Measurements from ENCODE around the gene NRXN3.

The NRXN3 gene

DNA sequence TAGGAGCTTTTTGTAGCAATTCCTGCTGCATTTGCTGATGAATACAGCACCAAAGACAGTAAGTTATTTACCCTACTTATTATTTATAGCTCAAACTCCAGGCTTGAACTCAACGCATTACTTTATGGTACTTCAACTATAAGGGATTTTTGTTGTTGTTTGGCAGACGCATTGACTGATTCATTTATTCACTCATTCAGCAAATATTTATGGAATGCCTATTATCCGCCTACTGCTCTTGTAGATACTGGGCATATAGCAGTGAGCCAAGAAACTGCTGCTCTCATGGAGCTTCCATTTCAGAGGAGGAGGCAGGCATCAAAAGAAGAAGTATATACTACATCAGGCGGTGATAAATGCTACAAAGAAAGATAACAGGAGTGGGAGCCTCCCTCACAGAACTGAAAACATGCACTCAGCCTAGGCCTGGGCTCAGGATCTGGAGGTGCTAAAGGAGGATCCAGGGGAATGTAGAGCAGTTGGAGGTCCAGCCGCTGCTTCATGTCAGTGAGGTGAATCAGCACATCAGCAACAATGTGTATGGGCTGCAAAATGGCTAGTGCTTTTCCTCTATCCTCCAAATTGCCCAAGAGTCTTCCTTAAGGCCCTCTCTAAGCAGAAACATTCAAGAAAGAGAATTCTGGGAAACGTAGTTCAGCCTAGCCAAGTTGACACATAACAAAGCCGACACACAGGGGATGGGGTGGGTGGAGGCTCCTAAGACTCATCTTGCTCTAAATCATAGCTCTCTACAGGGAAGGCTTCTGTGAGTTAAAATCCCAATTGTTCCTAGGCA, 157.5 kb downstream of the NRXN3 start:
- DNase-seq: peak; percentile 66

DNA sequence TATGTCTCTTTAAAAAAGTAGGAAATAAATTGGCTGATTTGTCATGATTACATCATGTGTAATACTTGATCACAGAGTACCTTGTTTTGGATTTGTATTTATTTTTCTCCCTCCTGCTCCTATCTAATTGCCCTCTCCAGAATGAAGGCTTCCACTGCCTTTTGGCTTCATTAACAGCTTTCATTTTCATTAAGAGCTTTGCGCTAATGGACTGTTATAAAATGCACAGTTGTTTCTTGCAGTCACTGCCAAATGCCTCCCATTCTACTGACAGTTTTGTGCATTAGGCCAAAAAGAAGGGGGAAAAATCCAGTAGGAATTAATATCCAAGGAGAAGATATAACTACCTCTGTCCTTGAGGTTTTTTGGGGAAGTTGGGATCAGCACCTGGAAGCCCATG, 159.2 kb downstream of the NRXN3 start:
- DNase-seq: peak; percentile 71

DNA sequence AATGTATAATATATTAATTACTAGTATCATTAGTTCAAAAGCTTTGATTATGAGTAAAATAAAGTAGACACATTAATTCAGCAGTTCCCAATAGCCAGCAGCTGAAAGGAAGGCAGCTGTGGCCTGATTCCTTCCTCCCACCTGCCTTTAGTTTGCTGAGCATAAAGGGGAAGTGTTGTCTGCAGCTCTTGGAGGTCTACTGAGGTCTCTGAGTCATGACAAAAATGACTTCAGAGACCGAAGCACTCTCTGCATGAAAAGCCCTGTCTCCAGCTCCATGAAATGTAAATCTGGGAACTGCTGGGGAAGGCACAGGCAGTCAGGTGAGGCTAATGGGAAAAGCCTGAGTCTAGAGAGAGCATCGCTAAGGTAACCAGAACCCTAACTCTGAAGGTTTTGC, 165.4 kb downstream of the NRXN3 start:
- DNase-seq: peak; percentile 81

DNA sequence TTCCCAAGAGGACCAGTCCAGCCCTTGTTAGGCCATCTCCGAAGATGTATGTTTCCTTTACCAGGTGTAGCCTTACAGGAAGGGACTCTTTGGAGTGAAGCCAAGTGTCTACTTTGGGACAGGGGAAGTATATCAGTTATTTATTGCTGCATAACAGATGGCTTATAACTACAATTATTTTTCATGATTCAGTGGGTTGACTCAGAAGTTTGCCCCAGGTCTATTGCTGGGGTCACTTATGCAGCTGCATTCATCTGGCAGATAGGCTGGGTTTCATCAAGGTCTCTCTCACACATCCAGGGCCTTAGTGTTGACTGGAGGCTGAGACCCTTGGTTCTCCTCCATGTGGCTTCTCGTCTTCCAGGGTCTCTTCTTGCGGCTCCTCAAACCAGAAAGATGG, 170.1 kb downstream of the NRXN3 start:
- DNase-seq: peak; percentile 98

DNA sequence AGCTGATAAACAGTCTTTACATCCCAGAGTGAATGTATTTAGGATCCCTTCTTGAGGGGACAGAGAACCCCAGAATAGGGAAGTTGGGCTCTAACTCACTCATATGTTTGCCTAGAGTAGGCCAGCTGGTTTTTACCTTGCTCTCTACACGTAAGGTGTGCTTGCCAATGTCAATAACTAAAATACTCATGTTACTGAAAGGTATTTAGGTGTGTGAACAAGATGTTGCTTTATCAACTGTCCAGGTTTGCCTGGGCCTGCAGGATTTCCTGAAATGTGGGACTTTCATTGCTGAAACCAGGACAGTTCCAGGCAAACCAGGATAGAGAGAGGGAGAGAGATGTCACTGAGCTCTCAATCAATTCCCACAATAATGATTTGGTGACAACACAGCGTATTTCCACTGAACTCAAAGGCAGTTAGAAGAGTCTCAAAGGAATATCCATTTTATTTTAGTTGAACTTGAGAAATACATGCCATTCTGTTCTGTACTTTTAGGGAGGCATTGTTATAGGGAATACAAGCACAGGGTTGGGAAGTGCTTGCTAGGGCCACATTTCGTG, 171.7 kb downstream of the NRXN3 start:
- DNase-seq: peak; percentile 88

DNA sequence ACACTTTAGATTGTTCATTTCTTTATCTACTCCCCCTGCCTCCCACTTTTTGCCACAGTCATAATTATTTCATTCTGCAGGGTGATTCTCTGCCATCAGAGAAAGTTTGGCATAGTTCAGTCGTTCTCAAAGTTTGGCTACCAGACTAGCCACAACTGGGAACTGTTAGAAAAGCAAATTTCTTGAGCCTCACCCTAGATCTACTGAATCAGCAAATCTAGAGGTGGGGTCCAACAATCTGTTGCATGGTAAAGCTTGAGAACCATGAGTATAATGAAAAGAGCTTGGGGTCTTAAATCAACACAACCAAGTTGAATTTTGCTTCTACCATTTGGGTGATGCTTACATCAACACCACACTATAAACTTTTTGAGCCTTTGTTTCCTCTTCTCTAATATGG, 172.7 kb downstream of the NRXN3 start:
- DNase-seq: no peak

DNA sequence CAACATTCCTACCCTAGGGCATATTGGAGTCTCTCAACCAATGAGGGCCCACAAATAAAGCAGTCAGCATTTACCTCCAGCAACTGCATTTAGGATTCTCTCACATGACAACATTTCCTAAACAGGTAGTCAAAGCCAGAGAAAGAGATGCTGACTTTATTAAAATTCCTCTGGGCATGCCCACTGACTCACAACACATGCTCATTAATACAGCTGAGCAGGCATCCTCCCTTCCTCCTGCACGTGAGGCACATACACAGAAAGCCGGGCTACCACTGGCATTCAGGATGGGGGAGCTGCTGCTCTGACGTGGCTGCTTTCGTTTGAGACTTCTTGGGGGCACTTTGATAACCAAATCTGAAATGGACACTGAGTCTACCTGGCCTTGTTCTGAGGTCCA, 174.1 kb downstream of the NRXN3 start:
- peak; percentile 37 for DNase-seq

DNA sequence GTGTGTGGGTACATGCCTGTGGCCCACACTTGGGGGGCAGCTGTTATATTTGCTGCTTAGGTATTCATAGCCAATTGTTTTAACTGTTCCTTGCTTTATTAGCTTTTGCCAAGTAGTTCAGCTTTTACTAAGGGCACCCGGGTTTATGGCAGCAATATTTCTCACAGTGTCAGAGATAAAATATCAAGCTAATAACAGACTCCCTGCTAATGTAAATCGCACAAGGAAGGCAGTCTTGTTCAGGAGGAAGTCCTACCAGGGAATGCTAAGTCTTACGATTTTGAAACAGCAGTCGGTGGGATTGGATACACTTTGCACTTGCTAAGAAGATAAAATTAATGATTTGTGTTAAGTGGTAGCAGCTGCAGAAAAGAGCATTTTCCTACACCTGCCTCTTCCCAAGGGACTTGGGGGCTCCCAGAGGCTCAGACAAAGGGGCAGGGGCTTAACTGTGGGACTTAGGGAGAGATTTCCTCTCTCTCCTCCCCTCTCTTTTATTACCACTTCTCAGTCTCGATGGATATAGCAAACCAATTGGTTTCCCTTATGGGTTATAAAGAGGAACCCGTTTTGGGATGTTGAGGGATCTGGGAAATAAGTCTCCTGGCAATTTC, 175.1 kb downstream of the NRXN3 start:
- peak; percentile 80 for DNase-seq

DNA sequence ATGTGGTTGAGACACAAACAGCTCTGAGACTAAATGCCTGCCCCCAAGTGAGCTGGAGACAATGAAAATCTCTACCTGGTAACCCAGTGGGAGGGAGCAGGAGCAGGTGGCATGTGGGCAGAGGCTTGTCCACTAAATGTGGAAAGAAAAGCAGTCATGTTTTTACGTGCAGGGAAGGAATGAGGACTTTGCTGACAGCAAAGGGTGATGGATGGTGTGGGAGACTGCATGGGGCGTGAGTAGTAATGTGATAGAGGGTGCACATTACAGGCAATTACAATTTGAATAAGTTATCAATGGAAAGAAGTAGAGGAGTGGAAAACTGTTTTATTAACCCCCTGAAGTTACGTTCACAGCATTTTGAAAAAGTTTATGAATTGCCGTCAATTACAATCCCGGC, 176.6 kb downstream of the NRXN3 start:
- DNase-seq: peak; percentile 98

DNA sequence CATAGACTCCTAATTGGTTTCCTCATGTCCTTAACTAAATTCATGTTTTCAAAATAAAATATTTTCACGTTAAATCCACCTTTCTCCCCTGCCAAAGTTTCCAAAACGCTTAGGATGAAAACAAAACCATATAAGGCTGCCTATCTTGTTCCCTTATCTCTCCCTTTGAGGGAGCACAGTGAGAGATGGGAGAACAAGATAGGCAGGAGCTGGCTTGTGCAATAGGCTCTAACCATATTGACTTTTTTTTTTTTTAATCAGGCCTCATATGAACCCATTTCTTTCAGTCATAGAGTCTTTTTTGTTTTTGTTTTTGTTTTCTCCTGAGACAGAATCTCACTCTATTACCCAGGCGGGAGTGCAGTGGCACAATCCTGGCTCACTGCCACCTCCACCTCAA, 184.9 kb downstream of the NRXN3 start:
- DNase-seq: no peak

DNA sequence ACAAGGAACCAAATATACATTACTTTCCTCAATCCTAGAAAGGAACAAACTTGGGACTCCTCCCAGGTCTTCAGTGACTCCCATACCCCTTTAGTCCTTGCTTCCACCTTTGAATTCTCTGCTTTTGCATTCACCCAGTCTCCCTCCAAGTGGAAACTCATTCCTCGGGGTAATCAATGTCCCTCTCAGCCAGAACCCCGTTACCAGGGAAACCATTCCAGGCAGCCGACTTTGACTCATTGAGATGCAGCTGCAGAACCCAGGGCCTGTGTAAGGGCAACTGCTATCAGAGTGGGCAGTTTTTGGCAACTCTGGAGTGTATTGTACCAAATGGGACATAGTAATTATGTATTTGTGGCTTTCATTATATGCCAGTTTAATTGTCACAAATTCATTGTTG, 186.2 kb downstream of the NRXN3 start:
- DNase-seq: no peak

DNA sequence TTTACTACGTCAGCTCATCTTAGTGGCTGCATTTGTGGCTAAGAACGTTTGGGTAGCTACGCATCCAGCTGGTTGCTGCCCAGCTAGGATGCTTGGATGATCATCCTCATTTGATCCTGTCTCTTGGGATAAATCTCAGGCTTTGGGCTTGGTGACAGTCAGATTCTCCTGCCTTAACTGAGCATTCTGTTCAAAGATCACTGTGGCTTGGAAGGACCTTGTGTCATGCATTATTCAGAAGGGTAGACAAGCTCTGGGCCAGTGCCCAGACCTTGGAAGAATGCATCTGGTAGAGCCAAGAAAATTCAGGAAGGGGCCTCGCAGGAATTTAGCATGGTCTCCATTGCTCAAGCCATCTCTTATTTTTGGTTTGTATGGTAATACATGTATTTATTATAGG, 188.4 kb downstream of the NRXN3 start:
- DNase-seq: no peak

DNA sequence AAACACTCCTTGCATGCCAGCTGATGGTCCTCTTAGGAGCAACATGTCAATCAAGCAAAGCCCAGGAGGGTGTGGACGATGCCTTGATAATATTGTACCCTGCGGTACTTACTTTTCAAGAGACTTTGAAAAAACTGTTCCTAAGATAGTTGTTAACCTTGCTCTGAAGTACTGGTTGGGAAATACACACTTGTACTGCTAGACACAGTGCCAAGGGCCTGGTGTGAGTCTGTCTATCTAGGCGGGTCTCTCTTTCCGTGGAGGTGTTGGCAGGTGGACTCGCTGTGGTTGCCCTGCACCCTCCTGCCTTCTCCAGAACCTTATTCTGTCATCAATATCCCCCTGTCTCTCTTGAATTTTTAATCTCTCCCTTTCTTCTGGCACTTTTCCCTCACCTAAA, 189.4 kb downstream of the NRXN3 start:
- DNase-seq: no peak

DNA sequence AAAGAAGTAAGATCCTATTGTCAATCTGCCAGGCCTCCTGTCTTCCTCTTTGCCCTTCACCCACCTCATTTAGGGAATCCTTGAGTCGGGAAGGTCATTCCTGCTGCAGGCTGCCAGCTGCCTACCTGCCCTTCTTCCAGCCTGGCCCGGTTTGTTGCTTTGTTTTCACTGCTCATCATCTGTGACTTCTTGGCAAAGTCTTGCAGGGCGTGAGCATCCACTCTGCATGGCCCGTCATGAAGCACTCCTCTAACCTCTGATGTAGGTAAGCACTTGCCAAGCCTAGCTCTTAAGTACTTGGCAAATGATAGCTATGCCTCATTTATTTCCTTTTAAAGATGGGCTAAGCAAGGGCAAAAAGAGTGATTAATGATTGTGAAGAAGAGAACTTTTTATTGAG, 192.8 kb downstream of the NRXN3 start:
- DNase-seq: no peak

DNA sequence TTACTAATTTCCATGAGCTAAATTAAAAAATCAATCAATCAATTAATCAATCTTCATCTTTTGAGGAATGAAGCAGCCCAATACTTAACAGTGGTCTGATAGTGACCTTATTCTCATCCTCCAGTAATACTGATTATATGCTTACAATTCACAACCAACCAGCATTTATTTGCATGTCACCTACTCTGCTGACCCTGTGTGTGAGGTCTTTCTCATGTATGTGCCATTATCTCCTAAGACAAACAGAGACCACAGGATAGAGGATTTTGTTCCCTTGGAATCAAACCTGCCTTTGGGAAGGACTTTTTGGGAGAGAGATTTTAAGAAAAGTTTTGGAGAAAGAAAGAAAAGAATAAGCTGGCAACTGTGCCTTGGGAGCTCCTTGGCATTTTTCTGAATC, 197.2 kb downstream of the NRXN3 start:
- DNase-seq: peak; percentile 51

DNA sequence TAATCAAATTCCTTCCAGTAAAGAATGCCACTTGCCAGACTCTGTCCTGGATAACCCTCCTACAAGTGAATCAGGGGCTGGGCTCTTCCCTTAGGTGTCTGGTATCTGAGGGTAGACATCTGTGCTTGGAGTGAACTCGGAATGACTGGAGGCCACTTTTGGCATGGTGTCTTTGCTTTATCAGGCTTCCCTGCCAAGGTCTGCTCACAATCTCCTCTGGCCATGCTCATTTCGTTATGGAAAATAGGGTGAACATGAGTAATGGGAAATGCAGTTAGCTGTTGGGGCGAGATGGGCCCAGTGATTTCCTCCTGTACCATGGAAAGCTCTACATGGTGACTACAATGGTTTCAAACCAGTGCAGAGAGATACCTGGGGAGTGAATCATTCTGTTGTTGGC, 212.9 kb downstream of the NRXN3 start:
- DNase-seq: peak; percentile 37

DNA sequence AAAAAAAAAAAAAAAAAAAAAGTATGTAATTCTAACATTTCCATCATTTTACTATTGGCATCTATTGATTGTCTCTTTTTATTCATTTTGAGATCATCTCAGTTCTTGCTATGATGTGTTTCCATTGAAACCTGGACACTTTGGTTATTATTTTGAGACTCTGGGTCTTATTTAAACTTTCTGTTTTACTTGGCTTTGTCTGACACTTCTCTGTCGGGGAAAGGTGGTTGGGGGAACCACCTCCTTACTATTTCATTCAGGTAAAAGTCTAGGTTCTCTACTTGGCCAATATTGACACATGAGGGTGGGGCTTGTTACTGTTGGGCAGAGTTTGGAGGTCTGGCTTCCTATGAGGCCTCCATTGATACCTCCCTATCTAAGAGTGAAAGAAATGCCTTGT, 228.0 kb downstream of the NRXN3 start:
- DNase-seq: no peak

DNA sequence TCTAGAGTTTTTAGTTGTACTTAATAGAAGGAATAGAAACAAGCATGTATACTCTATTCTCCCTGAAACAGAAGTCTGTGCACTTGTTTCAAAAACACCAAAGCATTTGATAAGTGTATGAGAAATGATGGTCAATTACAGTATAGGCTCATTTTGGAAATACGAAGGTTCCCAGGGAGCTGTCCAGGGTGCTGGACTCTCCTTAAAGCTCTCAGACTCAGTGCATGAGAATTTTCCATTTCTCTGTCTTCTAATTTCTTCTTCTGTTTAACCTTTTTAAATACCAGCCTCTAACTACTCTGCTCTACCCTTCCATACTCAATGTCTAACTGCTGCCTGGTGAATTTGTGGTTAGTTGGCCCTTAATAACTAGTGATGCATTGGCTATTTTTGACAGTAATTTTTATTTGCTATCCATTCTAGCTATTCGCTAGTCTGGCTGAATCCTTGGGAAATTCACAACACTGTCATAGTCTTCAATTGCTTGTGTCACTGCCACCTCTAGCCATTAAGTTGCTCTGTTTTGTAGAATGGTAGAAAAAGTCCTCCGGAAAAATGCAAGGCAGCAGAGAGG, 229.2 kb downstream of the NRXN3 start:
- DNase-seq: no peak

DNA sequence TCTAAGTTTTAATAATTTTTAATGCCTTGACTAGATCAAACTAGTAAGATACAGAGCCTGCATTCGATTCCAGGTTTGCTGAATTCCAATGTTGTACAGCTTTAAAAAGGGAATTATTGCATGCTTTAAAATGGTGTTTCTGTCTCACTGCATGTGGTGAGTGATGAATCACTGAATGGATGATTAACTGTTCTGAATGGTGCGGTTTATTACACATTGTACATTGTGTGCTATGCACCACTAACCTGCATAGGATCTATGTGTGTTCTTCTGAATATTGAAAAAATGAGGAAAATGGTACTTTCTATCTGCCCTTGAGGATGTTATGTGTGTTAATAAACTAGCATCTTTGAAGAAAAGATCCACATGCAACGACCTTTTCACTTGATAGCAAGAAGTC, 231.7 kb downstream of the NRXN3 start:
- DNase-seq: peak; percentile 68

DNA sequence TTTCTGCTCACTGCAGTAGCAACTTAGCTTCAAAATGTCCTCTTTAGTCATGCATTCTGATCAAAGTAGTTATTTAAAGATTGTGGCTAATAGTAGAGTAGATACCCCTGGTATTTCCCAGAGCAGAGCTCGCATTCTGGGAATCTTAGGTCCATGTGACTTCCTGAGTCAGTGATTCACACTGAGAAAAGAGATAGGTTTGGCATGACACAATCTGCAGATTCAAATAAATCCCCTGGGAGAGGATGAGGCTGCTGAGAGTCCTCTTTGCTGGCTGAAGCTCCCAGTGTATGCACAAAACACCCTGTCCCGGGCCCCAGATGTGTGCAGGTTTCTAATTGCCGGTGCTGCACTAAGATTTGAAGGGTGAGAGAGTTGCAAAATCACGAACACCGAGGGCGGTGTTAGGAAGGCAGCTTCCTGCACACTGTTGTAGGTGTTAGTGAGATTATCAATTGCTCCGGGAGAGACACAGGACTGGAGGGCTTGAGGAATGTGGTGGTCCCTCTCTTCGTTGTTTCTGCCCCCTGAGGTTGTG, 233.2 kb downstream of the NRXN3 start:
- DNase-seq: peak; percentile 58

DNA sequence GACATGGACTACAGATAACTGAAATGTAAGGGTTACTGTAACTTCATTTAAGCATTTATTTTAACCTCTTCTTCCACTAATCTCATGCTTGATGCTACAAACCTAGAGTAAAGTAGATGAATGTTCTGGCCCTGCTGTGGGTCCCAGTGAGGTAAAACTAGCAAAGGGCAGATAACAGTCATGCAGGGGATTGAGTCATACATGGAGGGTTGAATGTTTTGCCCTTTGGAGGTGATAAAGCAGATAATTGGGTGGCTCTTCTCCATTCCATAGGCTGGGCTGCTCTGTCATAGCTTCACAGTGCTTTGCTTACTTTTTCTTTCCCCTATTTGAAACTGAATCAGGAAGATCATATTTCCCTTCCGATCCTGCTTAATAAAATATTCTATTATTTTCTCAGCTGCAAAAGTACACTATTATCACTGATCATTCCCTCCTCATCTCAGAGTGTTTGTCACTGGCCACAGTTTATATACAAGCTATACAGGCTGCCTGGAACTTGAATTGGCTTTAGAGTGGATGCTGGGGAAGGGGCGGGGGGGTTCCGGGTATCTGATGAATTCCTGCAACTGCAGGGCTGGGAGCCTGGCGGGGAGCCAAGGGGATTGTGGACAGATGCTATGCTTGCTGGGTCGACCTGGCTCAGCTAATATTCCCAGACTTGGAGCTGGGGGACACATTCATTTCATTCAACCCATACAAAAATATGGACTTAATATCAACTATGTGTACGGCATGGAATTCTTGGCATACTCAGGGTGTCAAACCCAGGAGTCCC, 235.1 kb downstream of the NRXN3 start:
- peak; percentile 86 for DNase-seq

DNA sequence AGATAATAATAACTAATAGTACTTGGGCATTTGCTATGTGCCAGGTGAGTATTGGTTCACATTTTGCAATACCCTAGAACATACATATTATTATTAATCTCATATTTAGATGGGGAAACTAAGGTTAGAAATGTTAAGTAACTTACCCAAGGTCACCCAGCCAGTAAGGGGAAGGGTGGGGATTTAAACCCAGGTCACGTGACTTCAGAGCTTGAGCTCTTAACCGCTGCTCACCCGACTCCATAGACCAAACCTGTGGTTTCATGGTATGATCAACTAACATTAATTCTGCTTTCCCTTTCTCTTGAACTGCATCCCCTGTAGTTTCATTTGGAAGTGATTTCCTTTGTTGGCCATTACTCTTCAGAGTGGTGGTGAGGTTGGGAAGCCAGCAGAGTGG, 242.3 kb downstream of the NRXN3 start:
- peak; percentile 42 for DNase-seq

DNA sequence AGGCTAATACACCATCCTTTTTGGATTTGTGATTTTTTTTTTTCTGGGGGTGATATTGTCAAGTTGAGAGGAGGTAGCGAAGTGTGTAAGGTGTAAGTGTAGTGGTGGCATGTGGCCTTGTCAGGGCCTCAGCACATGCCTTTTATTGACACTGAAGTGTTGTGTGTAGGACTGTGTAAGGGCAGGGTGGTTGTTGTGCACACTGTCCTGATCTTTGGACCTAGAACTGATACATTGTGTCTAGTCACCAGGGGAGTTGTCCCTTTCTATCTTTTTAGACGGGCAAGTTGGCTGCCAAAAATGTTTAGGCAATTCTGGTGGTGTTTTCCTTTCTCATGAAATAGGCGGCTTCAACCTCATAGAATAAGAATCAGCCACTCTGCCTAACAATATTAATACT, 244.0 kb downstream of the NRXN3 start:
- no peak for DNase-seq
